ENCODE data around the gene RGR.

The RGR gene

DNA sequence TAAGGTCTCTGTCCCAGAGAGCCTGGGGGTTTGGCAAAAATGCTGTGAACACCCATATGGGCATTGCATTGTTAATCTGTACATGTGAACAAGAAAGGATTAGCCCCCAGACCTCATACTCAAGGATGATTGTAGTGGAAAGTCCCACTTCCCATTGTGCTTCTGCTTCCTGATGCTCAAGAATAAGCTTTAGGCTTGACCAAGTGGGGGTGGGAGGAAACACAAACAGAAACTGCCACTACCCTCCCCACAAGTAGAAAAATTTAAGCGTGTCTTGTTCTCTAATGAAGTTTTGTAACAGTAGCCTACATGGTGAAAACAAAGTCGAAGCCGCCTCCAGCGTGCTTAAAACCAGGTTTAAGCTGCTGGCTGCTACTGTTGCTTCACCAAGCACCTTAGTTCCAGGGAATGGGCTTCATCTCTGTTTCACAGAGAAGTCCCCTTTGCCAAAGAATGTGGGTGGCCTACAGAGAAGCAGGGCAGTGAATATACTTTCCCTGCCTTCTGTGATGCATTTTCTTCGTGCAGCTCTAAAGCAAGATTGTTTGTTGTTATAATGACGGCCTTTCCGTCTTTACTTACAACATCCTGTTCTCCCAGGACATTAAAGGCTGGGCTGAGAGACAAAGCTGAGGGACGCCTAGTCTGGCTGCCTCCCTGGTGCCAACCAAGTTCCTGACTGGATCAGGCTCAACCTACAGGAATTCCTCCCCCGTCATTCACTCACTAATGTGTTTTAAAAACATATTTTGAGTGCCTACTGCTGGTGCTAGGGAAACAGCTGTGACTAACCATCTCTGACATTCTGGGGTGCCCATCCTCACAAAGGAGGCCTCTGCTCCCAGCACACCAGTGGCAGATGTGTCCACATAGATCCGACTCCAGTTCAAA lies 51.5 kb downstream of the RGR start:
- peak; percentile 81 for DNase-seq (ENCODE audit: low spot score)

DNA sequence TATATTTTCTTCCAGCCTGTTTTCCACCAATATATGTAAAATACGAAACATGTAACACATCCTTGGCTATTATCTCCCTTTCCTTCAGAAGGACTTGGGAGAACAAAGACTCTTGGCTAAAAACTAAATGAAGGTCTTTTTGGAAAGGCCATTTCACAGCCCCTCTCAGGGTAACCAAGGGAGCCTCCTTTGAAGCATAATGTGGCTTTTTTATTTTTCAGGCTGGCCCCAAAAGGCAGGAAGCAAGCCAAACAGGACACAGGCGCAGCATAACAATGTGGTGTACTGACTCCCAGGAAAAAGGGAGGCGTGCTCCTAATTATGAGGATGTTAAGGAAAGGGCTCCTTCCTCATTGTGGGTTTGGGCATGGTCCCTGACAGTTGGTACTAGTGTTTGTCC lies 53.2 kb downstream of the RGR start:
- DNase-seq (ENCODE audit: low spot score): no peak

GRCh38 chr10:84302223-84302622 lies 57.4 kb downstream of the RGR start:
- no peak for DNase-seq (ENCODE audit: low spot score)

GRCh38 chr10:84306751-84307384 lies 62.0 kb downstream of the RGR start:
- no peak for DNase-seq (ENCODE audit: low spot score)

- no peak for DNase-seq (ENCODE audit: low spot score)
These were observed 63.2 kb downstream of the RGR start for GRCh38 chr10:84308021-84308420.

DNA sequence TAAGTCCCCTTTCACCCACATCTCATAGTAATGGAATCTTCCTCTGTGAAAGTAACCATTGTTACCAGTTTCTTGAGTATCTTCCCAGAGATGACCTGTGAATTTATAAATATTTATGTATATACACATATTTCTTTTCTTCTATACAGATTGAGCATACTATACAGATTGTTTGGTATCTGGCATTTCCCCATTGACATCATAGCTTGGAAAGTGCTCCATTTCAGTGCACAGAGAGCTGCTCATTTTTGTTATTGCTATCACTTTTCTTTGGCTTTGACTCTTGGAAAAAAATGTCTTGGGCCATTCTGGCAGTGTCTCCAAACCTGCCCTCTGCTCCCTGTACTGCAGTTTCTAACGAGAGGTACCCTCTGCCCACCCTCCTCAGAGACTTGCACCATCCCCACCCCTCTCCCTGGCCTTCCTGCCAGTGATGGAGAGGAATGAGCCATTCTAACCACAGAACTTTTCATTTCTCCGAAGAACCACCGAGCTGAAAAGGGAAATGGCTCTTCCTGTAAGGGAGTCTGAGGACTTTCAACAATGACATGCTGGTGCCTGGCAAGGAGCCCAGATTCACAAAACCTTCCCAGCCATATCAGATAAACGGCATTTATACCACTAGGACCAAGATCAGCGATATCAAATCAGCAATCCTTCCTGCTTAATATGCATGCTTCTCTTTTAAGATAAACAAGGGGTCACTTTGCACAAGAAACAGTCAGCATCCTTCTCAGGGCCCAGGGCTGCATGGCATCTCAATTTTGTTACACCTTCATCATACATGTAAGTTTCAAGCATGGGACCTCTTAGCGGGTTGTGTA lies 63.8 kb downstream of the RGR start:
- peak; percentile 60 for DNase-seq (ENCODE audit: low spot score)

All from hepatic stellate cell (primary cell).